Stomach smooth muscle (tissue), 2 donors: ENCODE results near the gene MAPRE3.
"Not testable (repeated sequence)": the region's sequence is repeated elsewhere in the genome, so short reads cannot be mapped to it uniquely, and the experiment has no call there.

Experiments
- H3K27ac ChIP-seq: one replicate; pipeline ENCODE4 v1.7.0; 2013; ENCODE audit warnings: mild to moderate bottlenecking, low read length, inconsistent platforms
- H3K27me3 ChIP-seq, 2 donors: one replicate each; pipeline ENCODE4 v1.7.0; 2013; ENCODE audit warnings: low read length in 2 of 2; ENCODE audit not compliant: insufficient read depth in 2 of 2, control insufficient read depth in 1 of 2
- H3K36me3 ChIP-seq, 2 donors: one replicate each; pipeline ENCODE4 v1.7.0; 2013; ENCODE audit warnings: low read length in 2 of 2; ENCODE audit not compliant: control insufficient read depth in 2 of 2, insufficient read depth in 2 of 2
- H3K4me1 ChIP-seq: one replicate; pipeline ENCODE4 v1.7.0; 2013; ENCODE audit warnings: low read length; ENCODE audit not compliant: control insufficient read depth, insufficient read depth
- H3K4me3 ChIP-seq, 2 donors: one replicate each; pipeline ENCODE4 v1.7.0; 2013; ENCODE audit warnings: low read length in 2 of 2
- H3K9ac ChIP-seq, 2 donors: one replicate each; pipeline ENCODE4 v1.7.0; 2013; ENCODE audit warnings: low read length in 2 of 2, mild to moderate bottlenecking in 1 of 2
- H3K9me3 ChIP-seq, 2 donors: one replicate each; pipeline ENCODE4 v1.7.0; 2013; ENCODE audit warnings: low read length in 2 of 2; ENCODE audit not compliant: control insufficient read depth in 2 of 2
- donor health status: healthy.
- donor health status: Pancreatic carcinoma.

MAPRE3 gene

GRCh38 chr2:27070653-27071276 lies 100.3 kb downstream of the MAPRE3 start:
- Histone ChIP-seq H3K4me1 (peaks cover 64% of the 10 kb centered on the region), H3K9ac (peak overlapping the region; percentile 96), H3K9me3 (no peaks in the 10 kb centered on the region), H3K4me3 (peak overlapping the region; percentile 94 to 99), H3K36me3 (peaks cover 19 to 24% of the 10 kb centered on the region in 2 donors), H3K27me3 (no peaks in the 10 kb centered on the region), H3K27ac (peak overlapping the region; percentile 100)

DNA sequence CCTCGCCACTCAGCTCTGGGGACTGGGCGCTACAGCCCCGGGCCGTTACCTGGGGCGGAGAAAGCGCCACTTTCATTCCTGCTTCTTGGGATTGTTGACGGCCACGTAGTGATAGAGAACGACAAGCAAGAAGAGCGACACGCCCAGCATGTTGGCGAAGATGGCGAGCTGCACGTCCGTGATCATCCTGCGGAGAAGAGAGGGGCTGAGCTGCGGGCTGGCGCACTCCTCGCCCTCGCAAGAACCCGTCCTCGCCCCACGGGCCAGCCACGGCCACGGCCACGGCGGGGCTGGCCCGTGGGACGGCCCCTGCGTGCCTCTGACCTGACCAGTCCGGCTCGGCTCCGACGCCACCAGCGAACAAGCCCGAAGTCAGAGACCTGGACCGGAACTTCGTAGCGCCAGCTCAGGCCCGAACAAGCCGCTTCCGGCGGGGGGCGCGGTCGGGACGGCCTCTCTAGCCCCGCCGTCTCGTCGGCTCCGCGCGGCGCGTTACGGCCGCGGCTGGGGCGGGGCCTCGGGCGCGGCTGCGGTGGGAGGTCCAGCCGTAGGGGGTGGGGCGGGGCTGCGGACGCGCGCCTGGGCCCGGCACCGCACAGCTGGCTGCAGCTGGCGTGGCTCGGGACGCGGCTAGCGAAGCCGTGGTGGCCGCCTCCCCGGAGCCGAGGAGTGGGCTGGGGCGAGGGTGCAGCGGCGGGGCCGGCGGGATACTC lies 101.0 kb downstream of the MAPRE3 start, which contains the start of gene OST4:
Gene OST4 (minus strand): TSS at position 378 of the 713 bp plus-strand sequence.
- no peaks in the 10 kb centered on the region for H3K9me3 ChIP-seq
- H3K27me3 ChIP-seq, result no peaks in the 10 kb centered on the region
- H3K4me3 ChIP-seq, result peak within 1 kb of the TSS; percentile 94 to 99
- H3K27ac ChIP-seq, result peak within 1 kb of the TSS; percentile 100
- peaks cover 19 to 23% of the 10 kb centered on the region in 2 donors for H3K36me3 ChIP-seq
- peak within 1 kb of the TSS; percentile 96 for H3K9ac ChIP-seq
- peaks cover 70% of the 10 kb centered on the region for H3K4me1 ChIP-seq

DNA sequence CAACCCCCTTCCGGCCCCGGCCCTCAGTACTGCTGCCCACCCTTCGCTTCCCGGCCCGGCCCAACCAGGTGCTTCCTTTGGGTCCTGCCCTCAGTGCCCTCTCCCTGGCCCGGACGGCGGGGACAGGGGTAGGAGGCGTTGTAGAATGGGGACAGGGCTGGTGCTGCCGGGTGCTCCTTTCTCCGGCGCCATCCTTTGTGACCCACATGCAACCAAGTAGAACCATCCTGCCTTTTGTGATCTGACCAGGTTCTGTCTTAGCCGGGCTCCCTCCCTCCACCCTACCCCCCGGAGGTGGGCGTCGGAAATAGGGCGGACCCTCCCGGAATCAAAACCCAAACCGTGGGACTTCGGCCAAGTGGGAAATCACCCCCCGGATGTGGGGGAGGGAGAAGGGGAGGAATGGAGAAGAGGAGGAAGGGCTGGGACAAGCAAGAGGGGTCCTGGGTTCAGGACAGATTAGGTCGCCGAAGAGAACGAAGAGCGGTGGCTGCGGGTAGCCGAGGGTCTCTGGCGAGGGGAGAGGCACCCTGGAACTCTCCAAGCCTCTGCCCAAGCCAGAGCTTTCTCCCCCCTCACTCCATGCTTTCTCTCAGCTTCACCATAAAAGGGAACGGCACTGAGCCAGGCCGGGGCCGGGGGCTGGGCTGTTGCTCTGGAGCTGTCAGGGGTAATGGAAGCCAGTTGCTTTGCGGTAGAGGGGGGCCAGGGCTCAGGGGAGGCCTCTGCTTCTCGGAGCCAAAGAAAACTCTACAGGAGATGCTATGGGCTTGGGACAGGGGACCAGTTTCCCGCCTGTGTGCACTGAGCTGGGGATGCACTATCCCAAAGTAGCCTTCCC lies 101.8 kb downstream of the MAPRE3 start:
- Histone ChIP-seq H3K4me3 (peak overlapping the region; percentile 66 to 99), H3K4me1 (peaks cover 77% of the 10 kb centered on the region), H3K27me3 (no peaks in the 10 kb centered on the region), H3K27ac (peak overlapping the region; percentile 100), H3K36me3 (peaks cover 18 to 23% of the 10 kb centered on the region in 2 donors), H3K9ac (peak overlapping the region; percentile 80 to 90), H3K9me3 (no peaks in the 10 kb centered on the region)

DNA sequence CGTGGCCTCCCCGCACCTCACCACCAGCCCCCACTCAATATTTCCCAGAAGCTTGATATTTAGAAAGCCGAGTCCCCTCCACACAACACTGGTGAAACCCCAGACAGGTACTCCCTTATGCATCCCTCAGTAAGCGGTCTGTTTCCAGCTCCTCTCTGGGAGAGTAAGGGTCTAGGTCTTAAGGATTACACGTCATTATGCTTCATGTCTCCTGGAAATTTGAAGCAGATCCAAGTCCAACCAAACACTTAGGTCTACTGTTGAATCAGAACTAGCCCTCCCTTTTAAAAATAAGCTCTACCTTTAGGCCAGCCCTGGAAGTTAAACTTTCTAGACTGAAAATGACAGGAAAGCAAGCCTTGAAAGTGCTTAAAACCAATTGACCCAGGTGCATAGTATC lies 102.5 kb downstream of the MAPRE3 start:
- Histone ChIP-seq H3K36me3 (peaks cover 12 to 19% of the 10 kb centered on the region in 2 donors), H3K4me1 (peaks cover 83% of the 10 kb centered on the region), H3K9ac (peak overlapping the region; percentile 58 to 80), H3K9me3 (no peaks in the 10 kb centered on the region), H3K27me3 (no peaks in the 10 kb centered on the region), H3K27ac (peak overlapping the region; percentile 100), H3K4me3 (peak overlapping the region; percentile 30 to 99)

GRCh38 chr2:27073782-27074181 lies 103.3 kb downstream of the MAPRE3 start:
- Histone ChIP-seq H3K36me3 (peaks cover 3 to 10% of the 10 kb centered on the region in 2 donors), H3K9ac (peak overlapping the region; percentile 55 to 80), H3K4me3 (peak overlapping the region in 1 of 2 donors; percentile 8), H3K27ac (peak overlapping the region; percentile 100), H3K27me3 (no peaks in the 10 kb centered on the region), H3K4me1 (peaks cover 81% of the 10 kb centered on the region), H3K9me3 (no peaks in the 10 kb centered on the region)

DNA sequence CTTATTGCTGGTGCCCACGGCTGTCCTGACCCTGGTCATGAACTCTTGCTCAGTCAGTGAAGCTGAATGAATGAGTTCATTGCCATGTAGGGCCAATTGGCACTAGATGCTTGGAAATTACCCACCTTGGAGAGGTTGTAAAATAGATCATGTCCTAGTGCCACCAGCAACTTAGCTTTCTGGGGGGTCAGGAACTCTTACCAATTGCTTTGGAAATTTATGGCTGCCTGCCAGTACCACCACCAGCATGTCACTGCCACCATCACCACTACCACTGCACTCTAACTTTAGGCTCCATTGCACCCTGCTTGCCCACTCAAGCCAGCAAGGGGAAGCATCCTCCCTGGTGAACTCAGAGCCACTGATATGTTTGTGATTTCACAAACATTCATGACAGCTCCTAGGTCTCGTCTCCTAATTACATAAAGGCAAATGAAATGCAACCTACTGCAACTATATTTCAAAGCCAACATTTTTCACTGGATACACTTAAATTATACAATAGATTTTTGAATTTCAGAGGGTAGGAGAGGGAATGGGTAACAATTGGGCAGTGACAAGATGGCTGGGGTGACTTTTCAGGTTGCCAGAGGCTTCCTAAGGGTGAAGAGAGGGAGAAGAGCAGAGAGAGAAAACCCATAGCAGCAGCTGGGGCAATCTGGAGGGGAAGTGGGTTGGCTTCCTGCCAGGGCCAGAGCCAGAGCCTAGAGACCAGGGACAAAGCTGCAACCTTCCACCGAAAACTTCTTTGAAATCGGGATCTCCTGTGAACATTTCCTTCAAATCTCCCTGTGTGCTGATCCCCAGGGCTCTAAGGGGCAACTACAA lies 104.5 kb downstream of the MAPRE3 start:
- H3K36me3 ChIP-seq, result peaks cover 0 to 2% of the 10 kb centered on the region in 2 donors
- no peaks in the 10 kb centered on the region for H3K27me3 ChIP-seq
- no peaks in the 10 kb centered on the region for H3K9me3 ChIP-seq
- H3K9ac ChIP-seq, result peak overlapping the region; percentile 29 to 80
- no peak overlapping the region for H3K4me3 ChIP-seq
- H3K27ac ChIP-seq, result peak overlapping the region; percentile 100
- peaks cover 80% of the 10 kb centered on the region for H3K4me1 ChIP-seq

- H3K4me3 ChIP-seq, H3K36me3 ChIP-seq, H3K27me3 ChIP-seq, H3K9me3 ChIP-seq: not testable (repeated sequence)
- Histone ChIP-seq H3K4me1 (peaks cover 80% of the 10 kb centered on the region), H3K9ac (peak overlapping the region in 1 of 2 donors; percentile 29), H3K27ac (peak overlapping the region; percentile 100)
Observed at GRCh38 chr2:27075566-27075871, 105.1 kb downstream of the MAPRE3 start.

DNA sequence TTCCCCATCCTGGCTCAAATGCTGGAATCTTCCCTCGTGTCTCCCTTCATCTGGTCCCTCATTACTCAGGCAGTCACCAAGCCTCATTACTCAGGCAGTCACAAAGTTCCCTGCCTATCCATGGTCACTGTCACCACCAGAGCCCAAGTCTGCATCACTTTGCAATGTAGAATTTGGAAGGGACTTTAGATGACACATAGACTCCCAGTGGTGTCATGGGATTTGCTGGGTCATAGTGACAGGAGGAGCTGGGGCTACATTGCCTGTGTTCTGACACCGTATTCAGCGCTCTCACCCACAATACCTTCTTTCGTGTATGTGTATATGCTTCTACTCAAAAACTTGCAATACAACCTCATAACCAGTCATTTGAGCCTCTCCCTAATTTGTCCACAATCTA lies 105.9 kb downstream of the MAPRE3 start:
- no peak overlapping the region for H3K9ac ChIP-seq
- H3K27ac ChIP-seq, result peak overlapping the region; percentile 100
- peaks cover 82% of the 10 kb centered on the region for H3K4me1 ChIP-seq

More for the DNA sequence above, 105.9 kb downstream of the MAPRE3 start:
- no peaks in the 10 kb centered on the region for H3K9me3 ChIP-seq
- no peak overlapping the region for H3K4me3 ChIP-seq
- H3K27me3 ChIP-seq, result no peaks in the 10 kb centered on the region
- peaks cover 0 to 7% of the 10 kb centered on the region in 2 donors for H3K36me3 ChIP-seq
